Measurements from ENCODE around the gene C1QB. TPM values are rescaled to one million over a fixed set of nuclear protein-coding genes. Genes with fewer than 3 reads are reported as not detected.
"Not testable (repeated sequence)": the region's sequence is repeated elsewhere in the genome, so short reads cannot be mapped to it uniquely, and the experiment has no call there.

C1QB gene
- total RNA-seq, 1 donor from 2014 or later: 96.2 TPM

- intact Hi-C loops (cut with micrococcal nuclease): no loop called here
- peak; percentile 41 for DNase-seq
- Histone ChIP-seq H3K4me1 (no peaks in the 10 kb centered on the region), H3K4me3 (no peak overlapping the region), H3K9me3 (replicated peaks) (no peaks in the 10 kb centered on the region), H3K27ac (replicated peaks) (no peak overlapping the region), H3K36me3 (no peaks in the 10 kb centered on the region), H3K27me3 (ENCODE audit: low read depth) (peaks cover 90% of the 10 kb centered on the region)
- TF ChIP-seq, protein P1, sequence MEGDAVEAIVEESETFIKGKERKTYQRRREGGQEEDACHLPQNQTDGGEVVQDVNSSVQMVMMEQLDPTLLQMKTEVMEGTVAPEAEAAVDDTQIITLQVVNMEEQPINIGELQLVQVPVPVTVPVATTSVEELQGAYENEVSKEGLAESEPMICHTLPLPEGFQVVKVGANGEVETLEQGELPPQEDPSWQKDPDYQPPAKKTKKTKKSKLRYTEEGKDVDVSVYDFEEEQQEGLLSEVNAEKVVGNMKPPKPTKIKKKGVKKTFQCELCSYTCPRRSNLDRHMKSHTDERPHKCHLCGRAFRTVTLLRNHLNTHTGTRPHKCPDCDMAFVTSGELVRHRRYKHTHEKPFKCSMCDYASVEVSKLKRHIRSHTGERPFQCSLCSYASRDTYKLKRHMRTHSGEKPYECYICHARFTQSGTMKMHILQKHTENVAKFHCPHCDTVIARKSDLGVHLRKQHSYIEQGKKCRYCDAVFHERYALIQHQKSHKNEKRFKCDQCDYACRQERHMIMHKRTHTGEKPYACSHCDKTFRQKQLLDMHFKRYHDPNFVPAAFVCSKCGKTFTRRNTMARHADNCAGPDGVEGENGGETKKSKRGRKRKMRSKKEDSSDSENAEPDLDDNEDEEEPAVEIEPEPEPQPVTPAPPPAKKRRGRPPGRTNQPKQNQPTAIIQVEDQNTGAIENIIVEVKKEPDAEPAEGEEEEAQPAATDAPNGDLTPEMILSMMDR (IDR thresholded peaks at IDR 0.05; ENCODE audit: borderline replicate concordance): peak; percentile 71
These were observed 20.7 kb downstream of the C1QB start for GRCh38 chr1:22673486-22674409.

DNA sequence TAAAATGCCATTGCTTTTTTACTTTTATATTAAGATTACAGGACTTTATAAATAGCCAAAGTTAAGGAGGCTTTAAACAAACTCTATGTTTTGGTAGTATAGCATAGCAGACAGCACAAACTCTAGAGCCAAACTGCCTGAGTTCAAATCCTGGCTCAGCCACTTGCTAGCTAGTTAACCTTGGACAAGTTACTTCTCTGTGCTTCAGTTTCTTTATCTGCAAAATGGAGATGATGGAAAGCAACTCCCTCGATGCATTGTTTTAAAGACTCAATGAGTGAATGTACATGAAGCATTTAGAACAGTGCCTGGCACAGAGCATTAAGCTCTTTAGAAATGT lies 21.3 kb downstream of the C1QB start:
- H3K27ac ChIP-seq (replicated peaks): no peak overlapping the region
- no peak for DNase-seq
- H3K4me1 ChIP-seq: no peaks in the 10 kb centered on the region
- peaks cover 87% of the 10 kb centered on the region for H3K27me3 ChIP-seq (ENCODE audit: low read depth)
- H3K4me3 ChIP-seq: no peak overlapping the region
- no peaks in the 10 kb centered on the region for H3K9me3 ChIP-seq (replicated peaks)
- TF ChIP-seq, protein P1 (IDR thresholded peaks at IDR 0.05; ENCODE audit: borderline replicate concordance): no peak
- H3K36me3 ChIP-seq: no peaks in the 10 kb centered on the region
- intact Hi-C loops (cut with micrococcal nuclease): no loop called here

- intact Hi-C loops (cut with micrococcal nuclease); H3K36me3 ChIP-seq; H3K4me1 ChIP-seq; H3K4me3 ChIP-seq; DNase-seq; H3K9me3 ChIP-seq (replicated peaks); H3K27ac ChIP-seq (replicated peaks): not testable (repeated sequence)
- H3K27me3 ChIP-seq (ENCODE audit: low read depth): peaks cover 72% of the 10 kb centered on the region
These were observed 23.1 kb downstream of the C1QB start for GRCh38 chr1:22676151-22676550.

- Histone ChIP-seq H3K27me3 (ENCODE audit: low read depth) (peaks cover 72% of the 10 kb centered on the region), H3K36me3 (no peaks in the 10 kb centered on the region), H3K4me1 (no peaks in the 10 kb centered on the region), H3K4me3 (no peak overlapping the region), H3K9me3 (replicated peaks) (no peaks in the 10 kb centered on the region), H3K27ac (replicated peaks) (no peak overlapping the region)
- TF ChIP-seq, protein P1 (IDR thresholded peaks at IDR 0.05; ENCODE audit: borderline replicate concordance): no peak
- no peak for DNase-seq
- intact Hi-C loops (cut with micrococcal nuclease): no loop called here
These were observed 24.0 kb downstream of the C1QB start for GRCh38 chr1:22676916-22677583.

DNA sequence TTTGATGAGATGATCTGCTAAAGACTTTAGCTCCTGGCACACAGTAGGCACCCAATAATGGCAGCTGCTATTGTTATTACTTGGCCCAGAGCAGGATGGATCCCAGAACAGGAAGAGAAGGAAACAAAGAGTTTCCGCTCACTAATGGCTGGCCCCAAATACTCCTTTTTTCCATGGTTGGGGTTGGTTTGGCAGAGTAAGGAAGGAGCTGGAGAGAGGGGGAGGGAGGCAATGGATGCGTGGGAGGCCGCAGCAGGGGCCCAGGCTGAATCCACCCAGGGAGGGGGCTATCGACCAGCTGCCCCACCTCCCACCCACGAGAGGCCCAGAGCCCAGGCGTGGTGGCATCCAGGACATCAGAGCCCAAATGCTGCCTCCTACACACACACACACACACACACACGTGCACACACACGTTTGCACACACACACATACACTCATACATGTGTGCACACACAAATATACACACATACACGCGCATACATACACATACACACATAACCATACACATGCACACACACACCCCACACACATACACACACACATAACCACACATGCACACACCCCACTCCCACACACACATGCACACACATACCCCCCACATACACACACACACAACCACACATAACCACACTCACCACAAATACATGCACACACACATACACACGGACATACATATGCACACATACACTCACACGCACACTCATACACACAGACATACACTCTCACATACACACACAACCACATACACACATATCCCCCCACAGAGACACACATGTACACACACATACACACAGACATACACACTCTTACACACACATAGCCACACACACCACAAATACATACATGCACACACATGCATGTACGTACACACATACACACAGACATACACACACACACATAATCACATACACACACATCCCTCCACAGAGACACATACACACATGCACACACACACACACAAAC lies 25.2 kb downstream of the C1QB start:
- Histone ChIP-seq H3K36me3 (no peaks in the 10 kb centered on the region), H3K4me1 (no peaks in the 10 kb centered on the region), H3K4me3 (no peak overlapping the region), H3K9me3 (replicated peaks) (no peaks in the 10 kb centered on the region), H3K27me3 (ENCODE audit: low read depth) (peaks cover 72% of the 10 kb centered on the region), H3K27ac (replicated peaks) (no peak overlapping the region)
- no peak for DNase-seq
- TF ChIP-seq, protein P1 (IDR thresholded peaks at IDR 0.05; ENCODE audit: borderline replicate concordance): no peak
- intact Hi-C loops (cut with micrococcal nuclease): no loop called here
